Measurements from ENCODE around the gene NKX2-2.

Gene NKX2-2

DNA sequence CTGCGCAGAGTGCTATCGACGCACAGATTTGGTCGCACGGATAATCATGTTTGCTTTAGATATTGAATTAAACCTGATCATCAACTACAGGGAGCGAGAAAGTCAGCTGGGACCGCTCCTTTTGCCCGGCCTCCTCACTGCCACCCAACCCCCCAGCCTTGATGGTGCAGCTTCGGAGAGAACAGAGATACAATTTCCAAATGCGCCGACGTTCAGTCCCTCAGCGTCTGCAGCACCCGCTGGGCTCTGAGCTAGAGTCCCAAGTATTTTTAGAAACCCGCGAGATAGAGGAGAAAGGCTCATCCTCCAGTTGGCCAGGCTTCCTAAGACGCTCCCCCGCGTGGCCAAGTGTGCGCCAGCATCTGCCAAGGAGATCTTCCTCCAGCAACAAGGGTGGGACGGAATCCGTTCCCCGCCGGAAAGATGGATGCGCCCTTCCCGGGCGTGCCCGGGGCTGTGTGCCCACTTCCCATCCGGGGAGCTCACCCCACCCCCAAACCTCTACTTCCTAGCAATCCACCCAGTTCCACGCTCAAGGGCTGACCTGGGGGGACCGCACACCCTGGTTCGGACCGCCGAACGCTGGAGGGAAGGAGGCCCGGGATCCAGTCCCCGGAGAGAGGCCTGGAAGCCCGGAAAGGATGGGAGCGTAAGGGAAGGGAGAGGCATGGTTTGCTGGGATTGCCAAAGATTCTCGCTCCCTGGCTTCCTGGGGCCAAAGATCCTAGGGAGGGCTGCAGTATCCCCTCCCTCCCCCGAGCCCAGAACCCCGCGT, 4.1 kb downstream of the NKX2-2 start:
- TF ChIP-seq SIN3A (IDR thresholded peaks at IDR 0.05; ENCODE audit: borderline replicate concordance, insufficient read depth, low read length) (no peak), REST (IDR thresholded peaks at IDR 0.05; ENCODE audit: insufficient read depth in 1 of 2, low read depth in 2 of 2, low read length in 2 of 2) (no peak), POLR2AphosphoS5 (IDR thresholded peaks at IDR 0.05; ENCODE audit: low read depth, low read length) (no peak), FOXP2 (optimal IDR thresholded peaks at IDR 0.05; ENCODE audit: borderline replicate concordance, extremely low read depth, extremely low read length, insufficient read depth) (no peak), TAF1 (IDR thresholded peaks at IDR 0.05; ENCODE audit: borderline replicate concordance, insufficient read depth, low read length) (no peak)

- no peak for TF ChIP-seq SIN3A (IDR thresholded peaks at IDR 0.05; ENCODE audit: borderline replicate concordance, insufficient read depth, low read length)
- no peak for TF ChIP-seq POLR2AphosphoS5 (IDR thresholded peaks at IDR 0.05; ENCODE audit: low read depth, low read length)
- TF ChIP-seq REST (IDR thresholded peaks at IDR 0.05; ENCODE audit: insufficient read depth in 1 of 2, low read depth in 2 of 2, low read length in 2 of 2) = no peak
- TF ChIP-seq FOXP2 (optimal IDR thresholded peaks at IDR 0.05; ENCODE audit: borderline replicate concordance, extremely low read depth, extremely low read length, insufficient read depth) = no peak
- TF ChIP-seq TAF1 (IDR thresholded peaks at IDR 0.05; ENCODE audit: borderline replicate concordance, insufficient read depth, low read length) = no peak
Measured at GRCh38 chr20:21509079-21509596, 4.7 kb downstream of the NKX2-2 start.

GRCh38 chr20:21508230-21509078, 5.4 kb downstream of the NKX2-2 start:
- TF ChIP-seq TAF1 (IDR thresholded peaks at IDR 0.05; ENCODE audit: borderline replicate concordance, insufficient read depth, low read length) (no peak), REST (IDR thresholded peaks at IDR 0.05; ENCODE audit: insufficient read depth in 1 of 2, low read depth in 2 of 2, low read length in 2 of 2) (no peak), POLR2AphosphoS5 (IDR thresholded peaks at IDR 0.05; ENCODE audit: low read depth, low read length) (no peak), SIN3A (IDR thresholded peaks at IDR 0.05; ENCODE audit: borderline replicate concordance, insufficient read depth, low read length) (no peak), FOXP2 (optimal IDR thresholded peaks at IDR 0.05; ENCODE audit: borderline replicate concordance, extremely low read depth, extremely low read length, insufficient read depth) (no peak)

DNA sequence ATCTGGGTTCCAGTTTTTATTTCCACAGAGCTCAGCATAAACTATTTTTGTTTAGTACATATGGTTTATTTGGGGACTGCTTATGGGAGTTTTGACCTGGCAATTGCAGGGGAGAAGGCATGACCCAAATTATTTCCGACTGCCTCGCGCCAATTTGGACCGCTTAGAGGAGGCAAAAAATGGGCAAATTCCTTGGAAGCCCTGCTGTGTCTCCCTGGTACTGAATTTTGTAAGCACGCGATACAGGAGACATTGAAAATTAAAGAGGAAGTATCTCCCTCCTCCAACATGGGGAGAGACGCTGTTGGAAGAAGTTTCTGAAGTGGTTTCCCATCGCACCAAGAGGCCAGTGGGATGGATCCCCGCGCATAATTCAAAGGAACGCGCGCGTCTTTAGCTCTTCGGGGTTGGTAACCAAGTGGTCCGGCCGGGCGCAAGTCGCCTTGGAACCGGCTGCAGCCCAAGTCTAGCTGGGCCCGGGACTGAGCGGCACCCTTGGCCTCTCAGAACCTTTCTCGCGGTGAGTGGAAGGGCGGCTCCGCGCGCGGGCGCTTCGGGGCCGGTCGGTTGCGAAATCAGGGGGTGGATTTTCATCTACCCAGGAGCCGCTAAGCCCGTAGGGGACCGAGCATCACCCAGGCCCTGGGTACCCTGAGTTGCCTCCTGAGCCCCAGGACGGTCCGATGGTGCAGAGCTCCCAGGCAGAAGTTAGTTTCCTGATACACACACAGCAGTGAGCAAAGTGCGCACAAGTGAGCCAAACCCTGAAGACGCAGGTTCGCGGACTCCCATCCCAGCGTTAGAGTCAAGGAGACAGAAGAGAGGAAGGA, 6.2 kb downstream of the NKX2-2 start:
- no peak for TF ChIP-seq TAF1 (IDR thresholded peaks at IDR 0.05; ENCODE audit: borderline replicate concordance, insufficient read depth, low read length)
- no peak for TF ChIP-seq FOXP2 (optimal IDR thresholded peaks at IDR 0.05; ENCODE audit: borderline replicate concordance, extremely low read depth, extremely low read length, insufficient read depth)
- no peak for TF ChIP-seq REST (IDR thresholded peaks at IDR 0.05; ENCODE audit: insufficient read depth in 1 of 2, low read depth in 2 of 2, low read length in 2 of 2)
- no peak for TF ChIP-seq POLR2AphosphoS5 (IDR thresholded peaks at IDR 0.05; ENCODE audit: low read depth, low read length)
- no peak for TF ChIP-seq SIN3A (IDR thresholded peaks at IDR 0.05; ENCODE audit: borderline replicate concordance, insufficient read depth, low read length)

Measured in PFSK-1 (cell line).